Immature natural killer cell (primary cell): ENCODE results near the gene ZHX3. TPM values are rescaled to one million over a fixed set of nuclear protein-coding genes. Genes with fewer than 3 reads are reported as not detected.

Source experiments
- DNase-seq, 3 donors: peaks; one replicate each; pipeline ENCODE4 v3.0.0; 2022; ENCODE audit warnings: mixed read lengths in 1 of 3
- H3K27ac Mint-ChIP-seq, 6 donors: one replicate each; pipeline ENCODE4 v1.8.0; 2020; ENCODE audit warnings: mixed read lengths in 6 of 6, mild to moderate bottlenecking in 5 of 6, inconsistent platforms in 4 of 6, moderate library complexity in 3 of 6
- H3K27me3 Mint-ChIP-seq, 3 donors: one replicate each; pipeline ENCODE4 v1.8.0; 2020 to 2021; ENCODE audit warnings: low read depth in 3 of 3, mild to moderate bottlenecking in 3 of 3, mixed read lengths in 3 of 3, moderate library complexity in 3 of 3, inconsistent platforms in 1 of 3
- H3K36me3 Mint-ChIP-seq, 3 donors: one replicate each; pipeline ENCODE4 v1.8.0; 2020; ENCODE audit warnings: mixed read lengths in 3 of 3, inconsistent platforms in 2 of 3, mild to moderate bottlenecking in 2 of 3
- H3K4me1 Mint-ChIP-seq, 2 donors: one replicate each; pipeline ENCODE4 v1.8.0; 2020; ENCODE audit warnings: inconsistent platforms in 2 of 2, mild to moderate bottlenecking in 2 of 2, mixed read lengths in 2 of 2, moderate library complexity in 1 of 2
- H3K4me3 Mint-ChIP-seq, 5 donors: one replicate each; pipeline ENCODE4 v1.8.0; 2020; ENCODE audit warnings: mild to moderate bottlenecking in 5 of 5, mixed read lengths in 5 of 5, inconsistent platforms in 3 of 5, moderate library complexity in 3 of 5
- H3K9me3 Mint-ChIP-seq, 6 donors: one replicate each; pipeline ENCODE4 v1.8.0; 2020; ENCODE audit warnings: mild to moderate bottlenecking in 6 of 6, mixed read lengths in 6 of 6, inconsistent platforms in 4 of 6, moderate library complexity in 3 of 6
- polyA plus RNA-seq, 3 donors: library from polyadenylated mRNA; unstranded; fragments of 300-500 nt; fragmentation: Illumina TruSeq; gene quantifications; one replicate each; pipeline ENCODE4 v1.2.3, GENCODE V29; 2021

The ZHX3 gene
- polyA plus RNA-seq, 3 donors from 2014 or later = 2.1 to 3.9 (median 3.3) TPM

DNA sequence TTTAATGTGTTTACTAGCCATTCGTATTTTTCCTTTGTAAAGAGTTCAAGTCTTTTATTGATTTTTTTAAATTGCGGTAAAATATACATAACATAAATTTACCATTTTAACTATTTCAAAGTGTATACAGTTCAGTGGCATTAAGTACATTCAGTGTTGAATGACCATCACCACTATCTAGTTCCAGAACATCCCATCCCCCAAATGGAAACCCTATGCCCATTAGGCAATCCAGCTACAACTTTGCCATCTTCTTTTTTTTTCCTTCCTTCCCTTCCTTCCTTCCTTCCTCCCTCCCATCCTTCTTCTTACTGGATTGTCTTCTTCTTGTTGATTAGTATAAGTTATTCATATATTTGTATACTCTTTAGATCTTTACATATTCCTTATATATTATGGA is 31.7 kb upstream of the ZHX3 start:
- no peak overlapping the region for H3K27ac Mint-ChIP-seq
- H3K4me1 Mint-ChIP-seq = no peaks in the 10 kb centered on the region
- H3K9me3 Mint-ChIP-seq = no peaks in the 10 kb centered on the region
- no peak overlapping the region for H3K4me3 Mint-ChIP-seq
- no peak for DNase-seq
- H3K36me3 Mint-ChIP-seq = no peaks in the 10 kb centered on the region
- peaks cover 0 to 2% (median 2%) of the 10 kb centered on the region in 3 donors for H3K27me3 Mint-ChIP-seq

DNA sequence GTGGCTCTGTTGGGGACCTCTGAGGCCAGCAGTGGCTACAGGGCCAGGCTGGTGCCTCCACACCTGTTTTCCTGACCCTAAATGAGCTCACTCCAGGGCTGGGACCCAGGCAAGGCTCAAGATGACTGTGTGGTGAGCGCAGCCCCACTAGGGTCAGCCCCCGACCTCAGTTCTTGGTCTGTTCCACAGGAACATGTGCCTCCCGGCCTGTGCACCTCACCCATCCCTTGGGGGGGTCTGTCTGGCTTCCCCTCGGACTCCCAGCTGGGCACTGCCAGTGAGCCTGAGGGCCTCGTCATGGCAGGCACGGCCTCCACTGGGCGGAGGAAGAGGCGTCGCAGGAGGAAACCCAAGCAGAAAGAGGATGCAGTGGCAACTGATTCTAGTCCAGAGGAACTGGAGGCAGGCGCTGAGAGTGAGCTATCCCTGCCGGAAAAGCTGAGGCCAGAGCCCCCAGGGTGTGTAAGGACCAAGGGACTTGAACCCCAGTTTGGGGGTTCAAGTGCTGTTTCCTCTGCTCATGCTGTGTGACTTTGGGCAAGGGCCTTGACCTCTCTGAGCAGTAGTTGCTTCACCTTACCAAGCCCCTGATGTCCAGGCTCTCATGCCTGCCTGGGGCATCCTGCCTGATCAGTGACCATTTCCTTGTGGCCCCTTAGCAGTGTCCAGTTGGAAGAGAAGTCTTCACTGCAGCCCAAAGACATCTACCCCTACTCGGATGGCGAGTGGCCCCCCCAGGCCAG is 31.1 kb upstream of the ZHX3 start:
- H3K36me3 Mint-ChIP-seq = no peaks in the 10 kb centered on the region
- H3K4me3 Mint-ChIP-seq = no peak overlapping the region
- no peak for DNase-seq
- H3K9me3 Mint-ChIP-seq = no peaks in the 10 kb centered on the region
- peaks cover 0 to 2% (median 2%) of the 10 kb centered on the region in 3 donors for H3K27me3 Mint-ChIP-seq
- H3K27ac Mint-ChIP-seq = no peak overlapping the region
- no peaks in the 10 kb centered on the region for H3K4me1 Mint-ChIP-seq

- Mint-ChIP-seq H3K4me1 (no peaks in the 10 kb centered on the region), H3K27ac (no peak overlapping the region), H3K9me3 (no peaks in the 10 kb centered on the region), H3K36me3 (no peaks in the 10 kb centered on the region), H3K4me3 (no peak overlapping the region), H3K27me3 (peaks cover 0 to 2% (median 2%) of the 10 kb centered on the region in 3 donors)
- no peak for DNase-seq
These were observed 30.2 kb upstream of the ZHX3 start for GRCh38 chr20:41347523-41348429.

- Mint-ChIP-seq H3K4me3 (no peak overlapping the region), H3K9me3 (no peaks in the 10 kb centered on the region), H3K36me3 (no peaks in the 10 kb centered on the region), H3K27me3 (peaks cover 0 to 4% (median 2%) of the 10 kb centered on the region in 3 donors), H3K4me1 (no peaks in the 10 kb centered on the region), H3K27ac (no peak overlapping the region)
- no peak for DNase-seq
These were observed 28.2 kb upstream of the ZHX3 start for GRCh38 chr20:41345729-41346067.

DNA sequence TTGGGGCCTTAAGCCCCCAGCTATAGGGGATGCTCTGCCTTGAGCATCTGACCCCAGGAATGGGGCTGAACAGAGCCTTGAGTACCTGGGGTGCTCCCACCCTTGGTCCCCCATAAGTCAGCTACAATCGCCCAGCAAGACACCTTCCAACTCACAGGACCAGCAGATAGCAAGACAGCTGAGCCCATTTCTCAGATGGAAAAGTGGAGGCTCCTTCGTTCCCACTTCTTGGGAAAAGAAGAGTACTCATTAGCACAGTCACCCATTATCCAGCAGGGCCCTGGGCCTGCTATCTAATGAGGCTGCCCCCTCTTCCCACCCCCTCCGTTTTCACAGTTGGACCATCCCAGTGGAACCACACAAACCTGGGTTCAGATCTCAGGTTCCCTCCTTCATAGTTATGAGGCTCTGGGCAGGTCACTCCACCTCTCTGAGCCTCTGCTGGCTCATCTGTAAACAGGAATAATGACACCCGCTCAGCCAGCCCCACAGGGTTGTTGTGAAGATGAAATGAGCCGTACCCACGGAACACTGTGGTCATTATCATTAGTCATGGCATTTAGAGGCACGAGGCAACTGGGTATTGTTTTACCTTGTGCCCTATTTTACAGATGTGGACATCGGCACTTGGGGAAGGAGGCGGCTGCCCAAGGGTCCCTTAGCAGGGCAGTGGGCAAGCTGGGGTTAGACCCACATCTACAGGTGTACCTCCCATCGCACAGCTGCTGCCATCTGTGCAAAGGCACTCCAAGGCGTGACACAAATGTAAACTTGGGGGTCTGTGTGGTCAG is 27.6 kb upstream of the ZHX3 start:
- peaks cover under 1 to 7% (median 2%) of the 10 kb centered on the region in 3 donors for H3K27me3 Mint-ChIP-seq
- peaks cover 4% of the 10 kb centered on the region in 2 donors for H3K4me1 Mint-ChIP-seq
- H3K4me3 Mint-ChIP-seq = no peak overlapping the region
- H3K27ac Mint-ChIP-seq = no peak overlapping the region
- H3K9me3 Mint-ChIP-seq = no peaks in the 10 kb centered on the region
- DNase-seq = no peak
- H3K36me3 Mint-ChIP-seq = no peaks in the 10 kb centered on the region

DNA sequence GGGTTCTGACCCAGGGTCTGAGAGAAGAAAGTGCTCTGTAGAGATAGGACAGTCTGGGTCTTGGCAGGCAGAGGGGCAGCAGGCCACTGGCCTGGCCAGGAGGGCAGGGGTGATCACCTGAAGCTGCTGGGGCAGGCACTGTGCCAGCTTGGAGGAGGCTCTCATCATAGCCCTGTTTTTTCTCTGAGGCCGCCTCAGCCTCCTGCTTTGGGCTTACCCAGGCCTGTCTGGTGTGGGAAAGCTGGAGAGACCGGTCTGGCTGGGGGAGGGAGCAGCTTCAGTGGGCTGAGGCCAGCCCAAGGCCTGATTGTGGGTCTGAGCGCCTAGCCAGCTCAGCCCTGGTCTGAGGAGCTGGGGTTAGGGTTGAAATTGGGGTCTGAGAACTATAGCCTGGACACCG is 26.9 kb upstream of the ZHX3 start:
- no peaks in the 10 kb centered on the region for H3K9me3 Mint-ChIP-seq
- H3K4me3 Mint-ChIP-seq = no peak overlapping the region
- no peak for DNase-seq
- peaks cover 7 to 11% of the 10 kb centered on the region in 2 donors for H3K4me1 Mint-ChIP-seq
- no peaks in the 10 kb centered on the region for H3K36me3 Mint-ChIP-seq
- peaks cover 3 to 9% (median 5%) of the 10 kb centered on the region in 3 donors for H3K27me3 Mint-ChIP-seq
- H3K27ac Mint-ChIP-seq = peak overlapping the region in 1 of 6 donors; percentile 17

- Mint-ChIP-seq H3K36me3 (no peaks in the 10 kb centered on the region), H3K27ac (no peak overlapping the region), H3K4me1 (peaks cover 7 to 12% of the 10 kb centered on the region in 2 donors), H3K9me3 (no peaks in the 10 kb centered on the region), H3K27me3 (peaks cover 3 to 7% (median 6%) of the 10 kb centered on the region in 3 donors), H3K4me3 (no peak overlapping the region)
- no peak for DNase-seq
These were observed 25.2 kb upstream of the ZHX3 start for GRCh38 chr20:41342474-41343464.

DNA sequence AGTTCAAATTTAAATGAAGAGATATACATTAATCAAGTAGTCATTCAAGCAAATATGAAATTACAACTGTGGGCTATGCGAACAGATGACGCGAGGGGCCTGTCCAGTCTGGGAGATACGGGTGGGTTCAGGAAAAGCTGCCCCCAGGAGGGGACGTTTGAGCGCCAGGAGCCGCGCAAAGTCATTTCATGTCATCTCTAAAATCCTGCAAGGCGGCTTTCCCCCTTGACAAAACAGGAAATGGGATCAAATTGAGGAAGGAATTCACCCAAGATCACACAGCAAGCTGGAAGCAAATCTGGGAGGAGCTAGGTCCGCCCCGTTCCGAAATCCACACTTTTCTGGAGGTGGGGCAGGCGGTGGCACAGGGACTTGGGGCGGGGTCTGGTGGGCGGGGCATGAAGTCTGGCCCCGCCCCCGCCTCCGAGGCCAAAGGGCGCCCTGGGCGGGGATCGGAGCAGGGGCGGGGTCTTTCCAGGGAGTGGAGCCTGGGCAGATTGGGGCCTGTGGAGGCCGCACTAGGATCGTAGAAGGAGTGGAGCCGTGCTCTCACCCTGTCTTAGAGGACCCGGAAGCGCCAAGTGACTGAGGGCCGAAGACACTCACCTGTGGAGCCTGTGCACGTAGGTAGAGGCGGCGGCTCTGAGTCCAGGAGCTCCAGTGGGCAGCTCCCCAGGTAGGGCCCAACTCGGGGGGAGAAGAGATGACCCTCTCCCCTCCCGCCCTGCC is 23.0 kb upstream of the ZHX3 start, which contains the start of gene LPIN3:
Gene LPIN3, plus strand, starts transcription at position 495 of the 729 bp plus-strand sequence. CDS start 4,983 bp downstream, outside the sequence.
- Mint-ChIP-seq H3K4me3 (peak within 1 kb of the TSS; percentile 81 to 93 (median 85)), H3K4me1 (peaks cover 7 to 12% of the 10 kb centered on the region in 2 donors), H3K27ac (peak within 1 kb of the TSS in 3 of 6 donors; percentile 6 to 60 (median 51)), H3K9me3 (no peaks in the 10 kb centered on the region), H3K27me3 (peaks cover 4 to 13% (median 8%) of the 10 kb centered on the region in 3 donors), H3K36me3 (no peaks in the 10 kb centered on the region)
- peak; percentile 22 to 35 (median 23) for DNase-seq

GRCh38 chr20:41339957-41340326 is 22.4 kb upstream of the ZHX3 start:
- Mint-ChIP-seq H3K27ac (peak overlapping the region in 3 of 6 donors; percentile 6 to 60 (median 51)), H3K27me3 (peaks cover 6 to 15% (median 10%) of the 10 kb centered on the region in 3 donors), H3K36me3 (no peaks in the 10 kb centered on the region), H3K4me3 (peak overlapping the region; percentile 81 to 93 (median 85)), H3K9me3 (no peaks in the 10 kb centered on the region), H3K4me1 (peaks cover 7 to 12% of the 10 kb centered on the region in 2 donors)
- peak; percentile 72 to 77 (median 74) for DNase-seq

DNA sequence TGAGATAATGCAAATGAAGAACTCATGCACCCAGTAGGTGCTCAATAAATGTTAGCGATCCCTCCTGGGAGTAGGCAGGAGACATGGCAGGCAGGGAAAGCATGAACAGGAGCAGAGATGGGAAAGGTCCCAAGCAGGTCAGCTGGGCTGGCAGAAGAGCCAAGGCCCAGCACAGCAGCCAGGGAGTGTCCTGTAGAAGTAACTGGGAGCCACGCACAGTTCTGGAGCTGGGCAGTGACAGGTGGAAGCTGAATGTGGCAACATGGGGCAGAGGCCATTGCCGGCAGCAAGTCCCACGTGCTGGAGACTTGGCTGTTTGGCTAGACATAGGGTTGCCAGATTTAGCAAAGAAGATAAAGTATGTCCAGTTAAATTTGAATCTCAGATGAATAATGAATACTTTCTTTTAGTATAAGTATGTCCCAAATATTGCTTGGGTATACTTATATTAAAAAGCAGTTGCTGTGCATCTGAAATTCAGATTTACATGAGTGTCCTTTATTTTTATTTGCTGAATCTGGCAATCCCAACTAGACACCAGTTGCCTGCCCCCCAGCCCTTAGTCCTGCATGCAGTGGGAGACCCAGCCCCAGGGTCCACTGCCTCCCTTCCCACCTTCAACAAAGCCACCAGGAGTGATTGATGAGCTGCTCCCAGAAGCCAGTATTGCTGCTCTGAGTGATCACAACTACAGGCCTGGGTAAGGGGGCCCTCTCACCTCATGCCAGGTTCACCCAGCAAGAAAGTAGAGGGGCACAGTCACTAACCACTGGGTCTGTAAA is 19.4 kb upstream of the ZHX3 start:
- DNase-seq = no peak
- H3K36me3 Mint-ChIP-seq = no peaks in the 10 kb centered on the region
- H3K4me3 Mint-ChIP-seq = no peak overlapping the region
- H3K9me3 Mint-ChIP-seq = no peaks in the 10 kb centered on the region
- H3K4me1 Mint-ChIP-seq = peaks cover 7 to 12% of the 10 kb centered on the region in 2 donors
- H3K27me3 Mint-ChIP-seq = peaks cover 6 to 14% (median 10%) of the 10 kb centered on the region in 3 donors
- H3K27ac Mint-ChIP-seq = no peak overlapping the region

GRCh38 chr20:41335591-41335990 is 18.1 kb upstream of the ZHX3 start:
- H3K4me1 Mint-ChIP-seq = peaks cover 7 to 12% of the 10 kb centered on the region in 2 donors
- H3K27ac Mint-ChIP-seq = no peak overlapping the region
- H3K4me3 Mint-ChIP-seq = no peak overlapping the region
- peaks cover 6 to 14% (median 10%) of the 10 kb centered on the region in 3 donors for H3K27me3 Mint-ChIP-seq
- H3K9me3 Mint-ChIP-seq = no peaks in the 10 kb centered on the region
- no peaks in the 10 kb centered on the region for H3K36me3 Mint-ChIP-seq
- DNase-seq = no peak
